ENCODE data around the gene DSE.

Gene DSE

GRCh38 chr6:116388924-116389323 is 18.2 kb downstream of the DSE start:
- DNase-seq: no peak

GRCh38 chr6:116389357-116389756 is 18.6 kb downstream of the DSE start:
- no peak for DNase-seq

- no peak for DNase-seq
These were observed 19.8 kb downstream of the DSE start for GRCh38 chr6:116390581-116390980.

GRCh38 chr6:116392132-116393013 is 21.6 kb downstream of the DSE start:
- DNase-seq: no peak

GRCh38 chr6:116393430-116393829 is 22.7 kb downstream of the DSE start:
- no peak for DNase-seq

GRCh38 chr6:116395647-116396046 is 24.9 kb downstream of the DSE start:
- no peak for DNase-seq

GRCh38 chr6:116396441-116396840 is 25.7 kb downstream of the DSE start:
- no peak for DNase-seq

GRCh38 chr6:116397914-116398313 is 27.2 kb downstream of the DSE start:
- DNase-seq: no peak

GRCh38 chr6:116398316-116399010 is 27.7 kb downstream of the DSE start:
- no peak for DNase-seq

- DNase-seq: no peak
These were observed 28.5 kb downstream of the DSE start for GRCh38 chr6:116399287-116399686.

- no peak for DNase-seq
These were observed 29.6 kb downstream of the DSE start for GRCh38 chr6:116400328-116400727.

- no peak for DNase-seq
These were observed 31.6 kb downstream of the DSE start for GRCh38 chr6:116402108-116402937.

- DNase-seq: no peak
These were observed 32.5 kb downstream of the DSE start for GRCh38 chr6:116403205-116403604.

- no peak for DNase-seq
These were observed 33.9 kb downstream of the DSE start for GRCh38 chr6:116404696-116405095.

GRCh38 chr6:116405138-116405537 is 34.4 kb downstream of the DSE start:
- DNase-seq: no peak

- no peak for DNase-seq
These were observed 35.1 kb downstream of the DSE start for GRCh38 chr6:116405652-116406356.

- no peak for DNase-seq
These were observed 36.1 kb downstream of the DSE start for GRCh38 chr6:116406678-116407345.

GRCh38 chr6:116408491-116408890 is 37.7 kb downstream of the DSE start:
- no peak for DNase-seq

GRCh38 chr6:116409756-116410155 is 39.0 kb downstream of the DSE start:
- no peak for DNase-seq

- no peak for DNase-seq
These were observed 40.5 kb downstream of the DSE start for GRCh38 chr6:116411284-116411623.

GRCh38 chr6:116412270-116412669 is 41.5 kb downstream of the DSE start:
- no peak for DNase-seq

- no peak for DNase-seq
These were observed 42.6 kb downstream of the DSE start for GRCh38 chr6:116413357-116413756.

Data from CD4-positive, alpha-beta T cell treated with Interleukin-6 for 4 hours (primary cell).